ENCODE results near the gene CERT1.

DNA sequence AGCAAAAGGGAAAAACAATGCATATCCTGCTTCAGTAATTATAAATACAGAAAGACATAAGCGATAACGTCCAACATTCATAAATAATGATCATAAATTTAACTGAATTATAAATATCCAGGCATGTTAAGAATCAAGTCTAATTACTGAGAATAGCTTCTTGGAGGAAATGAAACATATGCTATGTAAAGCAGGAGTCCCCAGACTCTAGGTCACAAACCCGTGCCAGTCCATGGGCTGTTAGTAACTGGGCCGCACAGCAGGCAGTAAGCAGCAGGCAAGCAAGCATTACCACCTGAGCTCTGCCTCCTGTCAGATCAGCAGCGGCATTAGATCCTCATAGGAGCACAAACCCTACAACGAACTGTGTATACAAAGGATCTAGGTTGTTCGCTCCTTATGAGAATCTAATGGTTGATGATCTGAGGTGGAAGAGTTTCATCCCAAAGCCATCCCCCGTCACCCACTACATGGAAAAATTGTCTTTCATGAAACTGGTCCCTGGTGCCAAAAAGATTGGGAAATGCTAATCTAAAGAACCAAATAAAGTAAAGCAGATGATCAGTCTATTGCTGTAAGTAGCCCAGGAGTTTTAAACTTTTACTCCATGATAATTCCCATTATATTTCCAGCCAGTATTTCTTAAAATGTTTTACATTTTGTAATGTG lies 50.4 kb downstream of the CERT1 start:
- TF ChIP-seq MXI1 (IDR thresholded peaks at IDR 0.05; ENCODE audit: low read depth, low read length) (no peak), NFRKB (IDR thresholded peaks at IDR 0.05; ENCODE audit: low read depth) (no peak), BDP1 (IDR thresholded peaks at IDR 0.05; ENCODE audit: insufficient read depth, insufficient read length) (no peak), BRCA1 (IDR thresholded peaks at IDR 0.05) (no peak), BRCA1 (CRISPR knock-in tag; IDR thresholded peaks at IDR 0.05) (no peak), RB1 (IDR thresholded peaks at IDR 0.05; ENCODE audit: low read depth) (no peak), TEAD2 (tag; IDR thresholded peaks at IDR 0.05) (no peak), SMAD2 (IDR thresholded peaks at IDR 0.05; ENCODE audit: low read depth, low read length) (no peak), POLR2A (conservative IDR thresholded peaks at IDR 0.05) (no peak), GATAD2A (IDR thresholded peaks at IDR 0.05) (no peak), NR2F6 (CRISPR knock-in tag; IDR thresholded peaks at IDR 0.05) (no peak)
- TF ChIP-seq, protein P1, sequence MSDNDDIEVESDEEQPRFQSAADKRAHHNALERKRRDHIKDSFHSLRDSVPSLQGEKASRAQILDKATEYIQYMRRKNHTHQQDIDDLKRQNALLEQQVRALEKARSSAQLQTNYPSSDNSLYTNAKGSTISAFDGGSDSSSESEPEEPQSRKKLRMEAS (CRISPR knock-in tag; IDR thresholded peaks at IDR 0.05), result no peak
- TF ChIP-seq, protein P2, sequence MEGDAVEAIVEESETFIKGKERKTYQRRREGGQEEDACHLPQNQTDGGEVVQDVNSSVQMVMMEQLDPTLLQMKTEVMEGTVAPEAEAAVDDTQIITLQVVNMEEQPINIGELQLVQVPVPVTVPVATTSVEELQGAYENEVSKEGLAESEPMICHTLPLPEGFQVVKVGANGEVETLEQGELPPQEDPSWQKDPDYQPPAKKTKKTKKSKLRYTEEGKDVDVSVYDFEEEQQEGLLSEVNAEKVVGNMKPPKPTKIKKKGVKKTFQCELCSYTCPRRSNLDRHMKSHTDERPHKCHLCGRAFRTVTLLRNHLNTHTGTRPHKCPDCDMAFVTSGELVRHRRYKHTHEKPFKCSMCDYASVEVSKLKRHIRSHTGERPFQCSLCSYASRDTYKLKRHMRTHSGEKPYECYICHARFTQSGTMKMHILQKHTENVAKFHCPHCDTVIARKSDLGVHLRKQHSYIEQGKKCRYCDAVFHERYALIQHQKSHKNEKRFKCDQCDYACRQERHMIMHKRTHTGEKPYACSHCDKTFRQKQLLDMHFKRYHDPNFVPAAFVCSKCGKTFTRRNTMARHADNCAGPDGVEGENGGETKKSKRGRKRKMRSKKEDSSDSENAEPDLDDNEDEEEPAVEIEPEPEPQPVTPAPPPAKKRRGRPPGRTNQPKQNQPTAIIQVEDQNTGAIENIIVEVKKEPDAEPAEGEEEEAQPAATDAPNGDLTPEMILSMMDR (IDR thresholded peaks at IDR 0.05 in 2 of 3, conservative IDR thresholded peaks at IDR 0.05 in 1 of 3; ENCODE audit: insufficient read depth in 2 of 3, low read depth in 1 of 3, low read length in 3 of 3), result no peak
- TF ChIP-seq, protein P3, sequence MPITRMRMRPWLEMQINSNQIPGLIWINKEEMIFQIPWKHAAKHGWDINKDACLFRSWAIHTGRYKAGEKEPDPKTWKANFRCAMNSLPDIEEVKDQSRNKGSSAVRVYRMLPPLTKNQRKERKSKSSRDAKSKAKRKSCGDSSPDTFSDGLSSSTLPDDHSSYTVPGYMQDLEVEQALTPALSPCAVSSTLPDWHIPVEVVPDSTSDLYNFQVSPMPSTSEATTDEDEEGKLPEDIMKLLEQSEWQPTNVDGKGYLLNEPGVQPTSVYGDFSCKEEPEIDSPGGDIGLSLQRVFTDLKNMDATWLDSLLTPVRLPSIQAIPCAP (CRISPR knock-in tag; IDR thresholded peaks at IDR 0.05; ENCODE audit: borderline replicate concordance), result no peak
- TF ChIP-seq, protein P4, sequence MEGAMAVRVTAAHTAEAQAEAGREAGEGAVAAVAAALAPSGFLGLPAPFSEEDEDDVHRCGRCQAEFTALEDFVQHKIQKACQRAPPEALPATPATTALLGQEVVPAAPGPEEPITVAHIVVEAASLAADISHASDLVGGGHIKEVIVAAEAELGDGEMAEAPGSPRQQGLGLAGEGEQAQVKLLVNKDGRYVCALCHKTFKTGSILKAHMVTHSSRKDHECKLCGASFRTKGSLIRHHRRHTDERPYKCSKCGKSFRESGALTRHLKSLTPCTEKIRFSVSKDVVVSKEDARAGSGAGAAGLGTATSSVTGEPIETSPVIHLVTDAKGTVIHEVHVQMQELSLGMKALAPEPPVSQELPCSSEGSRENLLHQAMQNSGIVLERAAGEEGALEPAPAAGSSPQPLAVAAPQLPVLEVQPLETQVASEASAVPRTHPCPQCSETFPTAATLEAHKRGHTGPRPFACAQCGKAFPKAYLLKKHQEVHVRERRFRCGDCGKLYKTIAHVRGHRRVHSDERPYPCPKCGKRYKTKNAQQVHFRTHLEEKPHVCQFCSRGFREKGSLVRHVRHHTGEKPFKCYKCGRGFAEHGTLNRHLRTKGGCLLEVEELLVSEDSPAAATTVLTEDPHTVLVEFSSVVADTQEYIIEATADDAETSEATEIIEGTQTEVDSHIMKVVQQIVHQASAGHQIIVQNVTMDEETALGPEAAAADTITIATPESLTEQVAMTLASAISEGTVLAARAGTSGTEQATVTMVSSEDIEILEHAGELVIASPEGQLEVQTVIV (CRISPR knock-in tag; IDR thresholded peaks at IDR 0.05; ENCODE audit: borderline replicate concordance), result no peak
